Stimulated activated effector memory CD8-positive, alpha-beta T cell treated with anti-CD3 and anti-CD28 coated beads, Interleukin-12 subunit alpha, Interleukin-12 subunit beta, amount 100 ng/mL, for 72 hours (primary cell): ENCODE measurements around the gene TMEM145.
A peak's percentile ranks its signal among the peaks of the same experiment; 100 is the strongest.

Experiments
- ATAC-seq: fragments of 150-1000 bp; cut with Tn5 transposase; 2 replicates; pipeline ENCODE4 v1.10.0; 2021
- DNase-seq, 2 donors: peaks; one replicate each; pipeline ENCODE4 v3.0.0; 2021 to 2022; ENCODE audit warnings: low spot score in 2 of 2
- H3K27ac Mint-ChIP-seq: one replicate; pipeline ENCODE4 v1.8.0; 2022; ENCODE audit warnings: mild to moderate bottlenecking, mixed read lengths
- H3K36me3 Mint-ChIP-seq: one replicate; pipeline ENCODE4 v1.8.0; 2022; ENCODE audit warnings: mild to moderate bottlenecking, mixed read lengths
- H3K4me1 Mint-ChIP-seq: one replicate; pipeline ENCODE4 v1.8.0; 2022; ENCODE audit warnings: mixed read lengths
- H3K4me3 Mint-ChIP-seq: one replicate; pipeline ENCODE4 v1.8.0; 2022; ENCODE audit warnings: mild to moderate bottlenecking, mixed read lengths
- H3K9me3 Mint-ChIP-seq: one replicate; pipeline ENCODE4 v1.8.0; 2022; ENCODE audit warnings: mixed read lengths

The TMEM145 gene

DNA sequence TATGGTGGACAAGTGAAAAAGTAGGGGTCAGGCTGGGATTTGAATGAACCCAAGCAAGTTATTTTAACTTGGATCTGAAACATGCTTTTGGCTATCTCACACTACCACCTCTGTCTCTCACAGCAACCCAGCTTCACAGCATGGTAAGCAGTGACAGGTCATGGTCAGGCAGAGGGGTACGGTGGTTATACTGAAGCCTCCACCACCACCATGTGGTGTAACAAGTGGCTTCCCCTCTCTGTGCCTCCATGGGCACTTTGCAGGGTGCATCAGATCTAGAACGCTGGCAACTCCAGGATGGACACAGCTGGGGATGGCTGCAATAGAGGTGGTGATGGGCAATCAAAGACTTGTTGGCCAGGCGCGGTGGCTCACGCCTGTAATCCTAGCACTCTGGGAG lies 739 bp upstream of the TMEM145 start:
- Mint-ChIP-seq H3K27ac (no peak overlapping the region), H3K36me3 (no peaks in the 10 kb centered on the region), H3K9me3 (no peaks in the 10 kb centered on the region), H3K4me3 (peak overlapping the region; percentile 72), H3K4me1 (peaks cover 29% of the 10 kb centered on the region)
- ATAC-seq (no peak), DNase-seq (no peak)

DNA sequence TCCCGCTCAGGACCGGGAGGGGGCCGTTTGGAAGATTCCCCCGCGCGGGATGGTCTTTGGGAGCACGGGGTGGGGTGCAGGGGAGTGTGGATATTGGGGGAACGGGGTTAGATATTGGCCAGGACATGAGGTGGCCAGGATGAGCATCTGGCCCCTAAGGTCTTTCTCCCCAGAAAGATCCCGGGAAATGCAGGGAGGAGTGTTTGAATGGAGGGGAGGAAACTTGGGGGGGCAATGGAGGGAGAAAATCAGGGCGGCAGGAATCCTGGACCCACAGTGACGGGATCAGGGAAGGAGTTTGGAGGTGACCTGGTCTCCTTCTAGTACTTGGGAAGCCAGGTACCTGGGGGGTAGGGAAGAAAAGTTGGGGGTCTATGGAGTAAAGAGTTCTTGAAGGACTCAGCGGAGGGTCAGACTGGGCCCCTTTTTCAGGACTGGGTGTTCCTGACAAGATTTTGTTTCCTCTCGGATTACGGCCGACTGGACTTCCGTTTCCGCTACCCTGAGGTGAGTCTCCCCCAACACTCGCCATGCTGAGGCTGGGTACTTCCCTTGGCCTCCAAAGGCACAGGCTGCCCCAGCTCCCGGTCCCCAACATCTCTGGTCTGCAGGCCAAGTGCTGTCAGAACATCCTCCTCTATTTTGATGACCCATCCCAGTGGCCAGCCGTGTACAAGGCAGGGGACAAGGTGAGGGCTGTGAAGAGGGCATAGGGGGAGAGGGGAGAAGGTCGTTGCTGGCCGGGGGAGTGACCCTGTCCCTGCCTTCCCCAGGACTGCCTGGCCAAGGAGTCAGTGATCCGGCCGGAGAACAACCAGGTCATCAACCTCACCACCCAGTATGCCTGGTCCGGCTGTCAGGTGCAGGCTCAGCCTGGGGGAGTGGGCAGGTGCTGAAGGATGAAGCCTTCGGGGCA lies 989 bp downstream of the TMEM145 start:
- ATAC-seq (no peak), DNase-seq (no peak)
- H3K4me3 Mint-ChIP-seq = peak overlapping the region; percentile 72
- H3K27ac Mint-ChIP-seq = no peak overlapping the region
- peaks cover 34% of the 10 kb centered on the region for H3K4me1 Mint-ChIP-seq
- H3K9me3 Mint-ChIP-seq = no peaks in the 10 kb centered on the region
- H3K36me3 Mint-ChIP-seq = no peaks in the 10 kb centered on the region

DNA sequence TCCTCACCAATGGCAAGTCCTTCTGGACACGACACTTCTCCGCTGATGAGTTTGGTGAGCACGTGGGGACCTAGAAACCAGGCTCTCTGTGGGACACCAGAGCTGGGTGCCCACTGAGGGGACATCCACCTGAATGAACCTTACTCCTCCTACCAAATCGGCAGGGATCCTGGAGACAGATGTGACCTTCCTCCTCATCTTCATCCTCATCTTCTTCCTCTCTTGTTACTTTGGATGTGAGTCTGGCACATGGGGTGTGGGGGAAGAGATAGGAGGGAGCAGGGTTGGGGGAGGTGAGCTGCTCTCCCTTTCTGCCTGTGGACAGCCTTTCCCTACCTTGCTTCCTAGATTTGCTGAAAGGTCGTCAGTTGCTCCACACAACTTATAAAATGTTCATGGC lies 1.9 kb downstream of the TMEM145 start:
- DNase-seq (no peak), ATAC-seq (no peak)
- Mint-ChIP-seq H3K36me3 (no peaks in the 10 kb centered on the region), H3K4me1 (peaks cover 34% of the 10 kb centered on the region), H3K4me3 (no peak overlapping the region), H3K27ac (no peak overlapping the region), H3K9me3 (no peaks in the 10 kb centered on the region)

DNA sequence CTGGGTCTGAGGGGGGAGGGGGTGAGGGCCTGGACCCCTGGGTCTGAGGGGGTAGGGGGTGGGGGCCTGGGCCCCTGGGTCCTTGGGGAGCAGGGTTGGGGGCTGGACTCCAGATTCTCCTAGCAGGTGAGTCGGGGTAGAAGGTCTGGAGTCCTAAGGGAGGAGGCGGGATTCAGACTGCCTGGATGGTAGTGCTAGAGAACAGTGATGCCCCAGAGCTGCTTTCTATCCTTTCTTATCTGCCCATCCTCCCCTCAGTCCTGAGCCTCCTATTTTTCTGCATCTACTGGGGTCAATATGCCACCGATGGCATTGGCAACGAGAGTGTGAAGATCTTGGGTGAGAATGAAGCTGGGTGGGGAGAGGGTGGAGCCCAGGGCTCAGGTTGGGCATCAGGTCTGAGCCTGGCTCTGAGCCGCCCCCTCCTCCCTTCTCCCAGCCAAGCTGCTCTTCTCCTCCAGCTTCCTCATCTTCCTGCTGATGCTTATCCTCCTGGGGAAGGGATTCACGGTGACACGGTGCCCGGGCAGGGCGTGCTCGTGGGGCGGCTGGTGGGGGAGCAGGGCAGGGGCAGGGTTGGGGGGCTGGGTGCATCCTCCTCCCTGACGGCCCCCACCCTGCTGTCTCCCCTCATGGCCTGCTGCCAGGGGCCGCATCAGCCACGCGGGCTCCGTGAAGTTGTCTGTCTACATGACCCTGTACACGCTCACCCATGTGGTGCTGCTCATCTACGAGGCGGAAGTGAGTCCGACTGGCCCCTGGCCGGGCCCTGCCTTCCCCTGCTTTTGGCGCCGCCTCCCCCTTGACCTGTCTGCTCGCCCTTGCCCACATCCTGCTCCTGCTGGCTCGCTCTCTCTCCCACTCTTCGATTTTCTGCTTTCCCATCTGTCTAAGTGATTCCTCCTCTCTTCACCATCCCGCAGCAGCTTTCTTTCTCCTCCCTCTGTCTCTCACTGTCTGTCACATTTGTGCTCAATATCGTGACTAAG lies 3.4 kb downstream of the TMEM145 start:
- no peaks in the 10 kb centered on the region for H3K9me3 Mint-ChIP-seq
- ATAC-seq = peak; percentile 59

DNA sequence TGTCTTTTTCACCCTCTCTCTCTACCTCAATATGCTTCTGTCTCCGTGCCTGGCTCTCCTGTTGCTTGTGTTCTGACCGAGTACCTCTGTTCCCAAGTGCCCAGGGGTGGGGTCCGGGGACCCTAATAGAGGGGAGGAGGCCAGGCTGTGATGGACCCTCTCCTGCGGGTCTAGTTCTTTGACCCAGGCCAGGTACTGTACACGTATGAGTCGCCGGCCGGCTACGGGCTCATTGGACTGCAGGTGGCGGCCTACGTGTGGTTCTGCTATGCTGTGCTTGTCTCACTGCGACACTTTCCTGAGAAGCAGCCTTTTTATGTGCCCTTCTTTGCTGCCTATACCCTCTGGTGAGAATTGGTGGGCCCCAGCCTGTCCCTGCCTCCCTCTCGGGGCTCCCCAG lies 4.4 kb downstream of the TMEM145 start:
- Mint-ChIP-seq H3K4me1 (peaks cover 34% of the 10 kb centered on the region), H3K9me3 (no peaks in the 10 kb centered on the region), H3K27ac (peak overlapping the region; percentile 69), H3K36me3 (no peaks in the 10 kb centered on the region), H3K4me3 (peak overlapping the region; percentile 49)
- no peak for DNase-seq
- no peak for ATAC-seq

More for the DNA sequence above, 3.4 kb downstream of the TMEM145 start:
- H3K27ac Mint-ChIP-seq = peak overlapping the region; percentile 18
- peaks cover 34% of the 10 kb centered on the region for H3K4me1 Mint-ChIP-seq
- no peaks in the 10 kb centered on the region for H3K36me3 Mint-ChIP-seq
- peak overlapping the region; percentile 49 for H3K4me3 Mint-ChIP-seq
- DNase-seq = no peak

DNA sequence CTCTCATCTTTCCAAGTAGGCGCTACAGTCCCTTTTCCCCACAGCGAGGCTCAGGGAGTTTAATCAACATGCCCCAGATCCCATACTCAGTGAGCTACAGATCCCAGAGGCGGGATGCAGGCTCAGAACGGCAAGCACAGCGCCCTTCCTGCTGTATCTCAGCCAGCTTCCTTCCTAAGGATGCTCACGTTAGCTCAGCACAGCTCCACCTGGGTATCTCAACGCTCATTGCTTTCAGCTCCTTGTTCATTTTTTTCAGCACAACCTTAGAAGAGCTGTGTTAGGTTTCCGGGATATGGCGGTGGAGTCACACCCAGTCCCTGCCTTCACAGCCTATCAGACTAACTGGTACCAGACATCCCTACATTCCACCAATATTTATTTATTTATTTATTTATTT lies 9.2 kb downstream of the TMEM145 start:
- DNase-seq (no peak), ATAC-seq (no peak)
- Mint-ChIP-seq H3K36me3 (peaks cover 13% of the 10 kb centered on the region), H3K4me3 (no peak overlapping the region), H3K4me1 (peaks cover 19% of the 10 kb centered on the region), H3K9me3 (no peaks in the 10 kb centered on the region), H3K27ac (no peak overlapping the region)

DNA sequence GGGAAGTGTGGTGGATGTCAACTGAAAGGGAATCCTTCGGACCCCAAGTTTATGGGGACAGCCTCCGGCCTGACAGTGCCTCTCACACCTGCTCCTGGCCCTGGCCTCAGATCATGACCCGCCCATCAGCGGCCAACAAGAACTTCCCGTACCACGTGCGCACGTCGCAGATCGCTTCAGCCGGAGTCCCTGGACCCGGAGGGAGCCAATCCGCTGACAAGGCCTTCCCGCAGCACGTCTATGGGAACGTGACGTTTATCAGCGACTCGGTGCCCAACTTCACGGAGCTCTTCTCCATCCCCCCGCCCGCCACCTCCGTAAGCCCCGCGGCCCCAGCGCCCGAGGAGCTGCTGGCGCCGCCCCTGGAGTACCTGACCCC lies 10.4 kb downstream of the TMEM145 start:
- peak overlapping the region; percentile 29 for H3K4me3 Mint-ChIP-seq
- no peaks in the 10 kb centered on the region for H3K9me3 Mint-ChIP-seq
- H3K27ac Mint-ChIP-seq = no peak overlapping the region
- DNase-seq (no peak), ATAC-seq (no peak)
- H3K36me3 Mint-ChIP-seq = peaks cover 13% of the 10 kb centered on the region
- peaks cover 24% of the 10 kb centered on the region for H3K4me1 Mint-ChIP-seq

DNA sequence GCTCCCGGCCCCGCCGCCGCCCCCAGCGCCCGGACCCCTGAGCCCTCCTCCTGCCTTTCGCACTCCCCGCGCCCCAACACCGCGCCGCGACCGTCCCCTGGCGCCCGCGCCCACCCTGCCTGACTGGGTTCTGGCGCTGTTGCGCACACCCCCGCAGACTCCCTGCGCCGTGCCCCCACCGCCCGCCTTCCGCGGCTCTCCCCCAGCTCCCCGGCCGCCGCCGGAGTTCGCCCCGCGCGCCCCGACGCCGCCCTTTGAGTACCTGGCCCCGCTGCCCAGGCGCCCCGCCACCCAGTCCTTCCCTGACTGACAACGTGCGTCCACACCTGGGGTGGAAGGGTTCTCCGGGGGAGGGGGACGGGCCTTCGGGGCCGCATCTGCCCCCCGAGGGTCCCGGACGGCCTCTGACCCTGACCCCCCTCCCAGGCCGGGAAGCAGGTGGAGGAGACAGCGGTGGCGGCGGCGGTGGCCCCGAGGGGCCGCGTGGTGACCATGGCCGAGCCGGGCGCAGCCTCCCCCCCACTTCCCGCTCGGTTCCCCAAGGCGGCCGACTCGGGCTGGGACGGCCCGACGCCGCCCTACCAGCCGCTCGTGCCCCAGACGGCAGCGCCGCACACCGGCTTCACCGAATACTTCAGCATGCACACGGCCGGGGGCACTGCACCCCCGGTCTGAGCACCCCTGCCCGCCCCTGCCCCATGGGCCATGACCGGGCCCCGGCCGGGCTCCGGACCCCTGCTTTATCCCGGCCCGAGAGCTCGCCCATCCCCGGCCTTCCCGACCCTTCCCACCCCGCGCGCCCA lies 10.9 kb downstream of the TMEM145 start:
- H3K4me3 Mint-ChIP-seq = peak overlapping the region; percentile 93

DNA sequence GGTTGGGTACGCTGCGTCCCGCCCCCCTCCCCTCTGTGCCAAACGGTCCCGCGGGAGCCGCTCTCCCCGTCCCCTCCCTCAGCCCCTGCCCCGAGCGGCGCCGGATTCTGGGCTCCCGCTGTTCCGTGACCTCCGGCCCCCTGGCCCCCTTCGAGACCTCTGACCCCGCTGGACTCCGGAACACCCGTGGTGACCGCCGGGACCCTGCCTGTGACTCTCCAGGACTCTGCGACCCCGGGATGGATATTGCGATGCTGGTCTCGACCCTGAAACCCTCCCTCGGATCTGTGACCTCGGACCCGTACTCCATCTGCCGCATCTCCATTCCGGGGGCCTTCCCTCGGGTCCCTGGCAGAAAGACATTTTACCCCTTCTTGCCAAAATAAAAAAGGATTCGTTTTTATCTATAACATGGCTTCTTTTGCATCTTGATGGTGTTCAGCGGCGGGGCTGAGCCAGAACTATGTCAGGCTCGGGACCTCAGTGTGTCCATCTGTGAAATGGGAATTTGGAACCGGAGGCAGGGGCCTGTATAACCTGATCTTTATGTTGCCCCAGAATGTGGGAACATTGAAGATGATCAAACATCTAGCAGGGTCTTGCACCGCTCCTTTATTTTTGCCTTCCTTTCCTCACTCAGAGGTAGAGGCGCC lies 11.7 kb downstream of the TMEM145 start:
- DNase-seq = peak in 1 of 2 donors; percentile 14
- no peaks in the 10 kb centered on the region for H3K9me3 Mint-ChIP-seq
- peaks cover 31% of the 10 kb centered on the region for H3K4me1 Mint-ChIP-seq
- H3K4me3 Mint-ChIP-seq = peak overlapping the region; percentile 93
- no peak for ATAC-seq
- peaks cover 13% of the 10 kb centered on the region for H3K36me3 Mint-ChIP-seq
- peak overlapping the region; percentile 93 for H3K27ac Mint-ChIP-seq

More for the DNA sequence above, 10.9 kb downstream of the TMEM145 start:
- Mint-ChIP-seq H3K9me3 (no peaks in the 10 kb centered on the region), H3K36me3 (peaks cover 13% of the 10 kb centered on the region), H3K4me1 (peaks cover 29% of the 10 kb centered on the region), H3K27ac (no peak overlapping the region)
- DNase-seq (peak in 1 of 2 donors; percentile 66), ATAC-seq (no peak)

DNA sequence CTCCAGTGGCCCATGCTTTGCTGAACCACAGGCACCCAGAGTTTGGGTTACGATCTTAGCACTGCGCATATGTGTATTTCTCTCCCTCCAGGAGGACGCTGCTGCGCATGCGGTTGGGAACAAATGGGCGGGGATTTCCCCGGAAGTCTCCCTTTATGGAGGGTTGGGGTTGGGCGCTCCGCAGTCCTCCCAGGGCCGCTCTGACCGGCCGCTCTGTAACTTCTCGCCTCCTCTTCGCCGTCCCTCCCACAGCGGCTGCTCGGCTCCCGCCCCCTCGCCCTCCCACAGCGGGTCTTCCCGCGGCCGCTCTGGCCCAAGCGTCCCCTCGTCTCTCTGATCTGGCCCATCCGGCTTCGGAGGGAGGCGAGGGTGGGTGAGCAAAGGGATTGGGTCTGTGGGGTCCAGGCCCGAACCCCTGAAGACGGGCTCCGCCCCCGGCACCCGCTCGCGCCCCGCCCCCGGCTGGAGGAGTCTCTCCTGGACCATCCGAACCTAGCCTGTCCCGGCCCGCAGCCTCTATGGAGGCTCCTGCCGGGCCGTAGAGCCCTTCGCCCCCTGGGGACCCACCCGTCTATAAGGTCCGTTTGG lies 12.3 kb downstream of the TMEM145 start, which contains the start of gene MEGF8:
TSS of gene MEGF8 (plus strand) at position 328 of the 588 bp plus-strand sequence. CDS start 609 bp downstream, outside the sequence.
- H3K36me3 Mint-ChIP-seq = peaks cover 13% of the 10 kb centered on the region
- DNase-seq (peak; percentile 86 to 99), ATAC-seq (peak; percentile 94)
- peak within 1 kb of the TSS; percentile 93 for H3K4me3 Mint-ChIP-seq
- no peaks in the 10 kb centered on the region for H3K9me3 Mint-ChIP-seq
- peaks cover 31% of the 10 kb centered on the region for H3K4me1 Mint-ChIP-seq
- peak within 1 kb of the TSS; percentile 93 for H3K27ac Mint-ChIP-seq

DNA sequence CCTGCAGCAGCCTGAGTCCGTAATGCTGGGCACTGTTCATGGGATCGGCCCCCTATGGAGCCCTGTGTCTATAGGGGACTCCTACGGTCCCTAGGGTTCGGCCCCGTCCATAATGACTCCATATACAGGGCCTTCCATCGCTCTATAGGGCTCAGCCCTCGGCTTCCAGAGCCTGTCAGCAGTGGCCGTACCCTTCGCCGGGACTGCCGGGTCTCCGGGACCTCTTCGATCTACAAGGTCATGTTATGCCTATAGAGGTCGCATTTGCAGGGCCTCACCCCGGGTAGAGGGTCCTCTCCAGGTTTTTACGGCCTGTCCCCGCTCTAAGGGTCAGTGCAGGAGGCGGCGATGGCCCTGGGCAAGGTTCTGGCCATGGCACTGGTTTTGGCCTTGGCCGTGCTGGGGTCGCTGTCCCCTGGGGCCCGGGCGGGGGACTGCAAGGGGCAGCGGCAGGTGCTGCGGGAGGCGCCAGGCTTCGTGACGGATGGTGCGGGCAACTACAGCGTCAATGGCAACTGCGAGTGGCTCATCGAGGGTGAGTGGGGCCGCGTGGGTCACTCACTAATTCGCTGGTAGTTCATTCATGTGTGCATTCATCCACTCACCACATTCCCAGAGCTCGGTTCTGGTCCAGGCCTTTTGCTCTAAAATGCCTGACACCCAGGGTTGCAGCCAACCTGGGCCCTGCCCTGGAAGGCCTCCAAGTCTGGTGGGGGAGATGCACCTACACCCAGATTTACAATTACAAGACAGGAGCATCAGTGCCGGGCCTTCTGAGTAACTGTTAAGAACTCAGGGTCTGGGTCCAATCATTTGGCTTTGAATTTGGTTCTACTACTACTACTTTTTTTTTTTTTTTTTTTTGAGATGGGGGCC lies 13.0 kb downstream of the TMEM145 start:
- ATAC-seq = peak; percentile 20
- peaks cover 13% of the 10 kb centered on the region for H3K36me3 Mint-ChIP-seq
- H3K9me3 Mint-ChIP-seq = no peaks in the 10 kb centered on the region
- H3K4me1 Mint-ChIP-seq = peaks cover 31% of the 10 kb centered on the region
- H3K4me3 Mint-ChIP-seq = peak overlapping the region; percentile 93
- peak in 1 of 2 donors; percentile 19 for DNase-seq
- peak overlapping the region; percentile 93 for H3K27ac Mint-ChIP-seq

DNA sequence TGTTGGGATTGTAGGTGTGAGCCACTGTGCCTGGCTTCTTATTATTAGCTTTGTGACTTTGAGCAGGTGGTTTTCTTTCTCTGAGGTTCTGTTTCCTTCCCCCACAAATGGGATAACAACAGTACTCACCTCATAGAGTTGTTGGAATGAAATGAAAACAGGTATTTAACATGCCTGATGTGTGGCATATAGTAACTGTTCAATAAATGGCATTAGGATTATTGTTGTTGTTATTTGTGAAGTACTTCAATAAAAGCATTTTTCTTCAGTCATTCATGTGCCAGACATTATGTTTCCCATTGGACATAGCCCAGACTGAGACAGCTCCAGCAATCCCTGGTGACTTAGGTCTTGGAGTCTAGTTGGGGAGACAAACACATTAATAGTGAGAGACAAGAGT lies 13.9 kb downstream of the TMEM145 start:
- Mint-ChIP-seq H3K4me3 (peak overlapping the region; percentile 93), H3K4me1 (peaks cover 31% of the 10 kb centered on the region), H3K36me3 (peaks cover 13% of the 10 kb centered on the region), H3K27ac (no peak overlapping the region), H3K9me3 (no peaks in the 10 kb centered on the region)
- ATAC-seq = no peak
- no peak for DNase-seq

DNA sequence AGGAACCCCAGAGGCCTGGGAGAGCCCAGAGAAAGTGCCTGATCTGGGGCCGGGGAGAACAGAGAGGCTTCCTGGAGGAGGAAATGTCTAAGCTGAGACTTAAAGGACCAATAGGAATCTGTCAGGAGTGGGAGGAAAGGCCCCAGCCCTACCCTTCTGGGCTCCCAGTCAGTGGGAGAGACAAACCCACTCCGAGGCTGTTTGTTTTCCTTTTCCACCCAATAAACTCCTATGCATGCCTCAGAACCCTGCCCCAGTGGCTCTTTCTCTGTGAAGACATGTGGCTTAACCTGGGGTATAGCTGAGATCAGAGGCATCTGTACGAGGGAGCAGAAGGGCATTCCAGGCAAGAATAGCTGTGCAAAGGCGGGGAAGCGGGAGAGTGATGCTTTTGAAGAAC lies 14.3 kb downstream of the TMEM145 start:
- H3K36me3 Mint-ChIP-seq = peaks cover 13% of the 10 kb centered on the region
- DNase-seq (no peak), ATAC-seq (no peak)
- peaks cover 31% of the 10 kb centered on the region for H3K4me1 Mint-ChIP-seq
- no peaks in the 10 kb centered on the region for H3K9me3 Mint-ChIP-seq
- no peak overlapping the region for H3K4me3 Mint-ChIP-seq
- H3K27ac Mint-ChIP-seq = no peak overlapping the region
